ENCODE measurements around the gene RNU5B-1.

DNA sequence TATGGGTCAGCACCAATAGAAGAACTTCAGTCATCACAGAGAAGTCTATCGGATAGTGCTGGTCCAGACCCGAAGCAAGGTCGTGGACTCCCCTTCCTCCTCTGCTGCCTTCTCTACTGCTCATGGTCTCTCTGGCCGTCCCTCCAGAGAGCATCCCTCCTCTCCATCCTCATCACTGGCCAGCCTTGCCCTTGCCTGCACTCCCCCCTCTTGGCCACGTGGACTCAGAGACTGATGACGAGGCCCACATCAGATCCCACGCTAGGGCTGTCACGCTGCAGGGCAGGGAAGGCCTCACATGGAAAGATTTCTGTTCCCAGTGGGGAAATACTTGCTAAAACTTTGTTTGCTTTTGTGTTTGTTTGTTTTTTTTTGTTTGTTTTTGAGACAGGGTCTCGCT is 38.0 kb downstream of the RNU5B-1 start:
- TF ChIP-seq, protein P1, sequence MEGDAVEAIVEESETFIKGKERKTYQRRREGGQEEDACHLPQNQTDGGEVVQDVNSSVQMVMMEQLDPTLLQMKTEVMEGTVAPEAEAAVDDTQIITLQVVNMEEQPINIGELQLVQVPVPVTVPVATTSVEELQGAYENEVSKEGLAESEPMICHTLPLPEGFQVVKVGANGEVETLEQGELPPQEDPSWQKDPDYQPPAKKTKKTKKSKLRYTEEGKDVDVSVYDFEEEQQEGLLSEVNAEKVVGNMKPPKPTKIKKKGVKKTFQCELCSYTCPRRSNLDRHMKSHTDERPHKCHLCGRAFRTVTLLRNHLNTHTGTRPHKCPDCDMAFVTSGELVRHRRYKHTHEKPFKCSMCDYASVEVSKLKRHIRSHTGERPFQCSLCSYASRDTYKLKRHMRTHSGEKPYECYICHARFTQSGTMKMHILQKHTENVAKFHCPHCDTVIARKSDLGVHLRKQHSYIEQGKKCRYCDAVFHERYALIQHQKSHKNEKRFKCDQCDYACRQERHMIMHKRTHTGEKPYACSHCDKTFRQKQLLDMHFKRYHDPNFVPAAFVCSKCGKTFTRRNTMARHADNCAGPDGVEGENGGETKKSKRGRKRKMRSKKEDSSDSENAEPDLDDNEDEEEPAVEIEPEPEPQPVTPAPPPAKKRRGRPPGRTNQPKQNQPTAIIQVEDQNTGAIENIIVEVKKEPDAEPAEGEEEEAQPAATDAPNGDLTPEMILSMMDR (IDR thresholded peaks at IDR 0.05), result no peak
- TF ChIP-seq POLR2A (IDR thresholded peaks at IDR 0.05), result no peak
